Central memory CD8-positive, alpha-beta T cell (primary cell): Measurements from ENCODE around the gene PGM2L1.
"Not testable (repeated sequence)": the region's sequence is repeated elsewhere in the genome, so short reads cannot be mapped to it uniquely, and the experiment has no call there.

Experiments
- ATAC-seq: fragments of 150-1000 bp; cut with Tn5 transposase; replicated peaks from 2 replicates; pipeline ENCODE4 v1.10.0; 2022; ENCODE audit warnings: mild to moderate bottlenecking, moderate FRiP score, moderate number of reproducible peaks; ENCODE audit not compliant: poor library complexity, severe bottlenecking; ENCODE audit errors: extremely low read depth
- DNase-seq, 2 donors: peaks; one replicate each; pipeline ENCODE4 v3.0.0; 2021; ENCODE audit warnings: low spot score in 2 of 2
- H3K27ac Mint-ChIP-seq: one replicate; pipeline ENCODE4 v1.8.0; 2022; ENCODE audit warnings: low read depth, mild to moderate bottlenecking, moderate library complexity, mixed read lengths
- H3K27me3 Mint-ChIP-seq: one replicate; pipeline ENCODE4 v1.8.0; 2022; ENCODE audit warnings: mixed read lengths
- H3K36me3 Mint-ChIP-seq: one replicate; pipeline ENCODE4 v1.8.0; 2022; ENCODE audit warnings: mild to moderate bottlenecking, moderate library complexity, mixed read lengths; ENCODE audit not compliant: insufficient read depth
- H3K4me1 Mint-ChIP-seq: one replicate; pipeline ENCODE4 v1.8.0; 2022; ENCODE audit warnings: mixed read lengths
- H3K4me3 Mint-ChIP-seq: one replicate; pipeline ENCODE4 v1.8.0; 2022; ENCODE audit warnings: mild to moderate bottlenecking, moderate library complexity, mixed read lengths
- H3K9me3 Mint-ChIP-seq: one replicate; pipeline ENCODE4 v1.8.0; 2022; ENCODE audit warnings: mixed read lengths

PGM2L1 gene

DNA sequence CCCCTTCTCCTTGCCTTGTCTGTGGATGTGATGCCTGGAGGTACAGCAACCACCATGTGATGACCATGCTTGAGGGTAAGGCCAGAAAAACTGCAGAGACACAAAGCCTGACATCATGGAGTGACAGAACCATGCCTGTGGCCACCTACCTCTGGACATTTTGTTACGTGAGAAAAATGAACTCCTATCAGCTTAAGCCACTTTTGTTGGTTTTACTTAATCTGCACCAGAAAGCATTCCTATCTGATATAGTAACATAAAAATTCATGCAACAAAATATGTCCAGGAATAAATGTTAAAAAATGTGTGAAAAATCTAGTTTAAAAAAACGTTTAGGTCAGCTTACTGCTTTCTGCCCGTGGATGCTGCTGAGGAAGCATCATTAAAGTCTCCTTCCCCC lies 44.2 kb downstream of the PGM2L1 start:
- H3K27me3 Mint-ChIP-seq: no peaks in the 10 kb centered on the region
- ATAC-seq: no peak
- DNase-seq: no peak
- H3K4me3 Mint-ChIP-seq: no peak overlapping the region
- no peak overlapping the region for H3K27ac Mint-ChIP-seq
- H3K36me3 Mint-ChIP-seq: peaks cover 3% of the 10 kb centered on the region
- H3K9me3 Mint-ChIP-seq: no peaks in the 10 kb centered on the region
- no peaks in the 10 kb centered on the region for H3K4me1 Mint-ChIP-seq

- no peak for DNase-seq
- no peaks in the 10 kb centered on the region for H3K9me3 Mint-ChIP-seq
- H3K27ac Mint-ChIP-seq: no peak overlapping the region
- H3K4me1 Mint-ChIP-seq: no peaks in the 10 kb centered on the region
- H3K27me3 Mint-ChIP-seq: no peaks in the 10 kb centered on the region
- no peak overlapping the region for H3K4me3 Mint-ChIP-seq
- H3K36me3 Mint-ChIP-seq: peaks cover 9% of the 10 kb centered on the region
- no peak for ATAC-seq
These were observed 50.9 kb downstream of the PGM2L1 start for GRCh38 chr11:74347381-74347780.

- Mint-ChIP-seq H3K27ac (no peak overlapping the region), H3K36me3 (peaks cover 14% of the 10 kb centered on the region), H3K4me3 (no peak overlapping the region), H3K9me3 (no peaks in the 10 kb centered on the region), H3K27me3 (no peaks in the 10 kb centered on the region), H3K4me1 (no peaks in the 10 kb centered on the region)
- no peak for DNase-seq
- no peak for ATAC-seq
These were observed 52.8 kb downstream of the PGM2L1 start for GRCh38 chr11:74345420-74345819.

GRCh38 chr11:74341921-74342320 lies 56.3 kb downstream of the PGM2L1 start:
- Mint-ChIP-seq H3K27me3 (no peaks in the 10 kb centered on the region), H3K27ac (no peak overlapping the region)

GRCh38 chr11:74339619-74340018 lies 58.6 kb downstream of the PGM2L1 start:
- Mint-ChIP-seq H3K27me3 (no peaks in the 10 kb centered on the region), H3K27ac (no peak overlapping the region), H3K36me3 (peaks cover 13% of the 10 kb centered on the region), H3K4me3 (no peak overlapping the region), H3K9me3 (no peaks in the 10 kb centered on the region), H3K4me1 (no peaks in the 10 kb centered on the region)
- ATAC-seq (no peak), DNase-seq (no peak)

More at GRCh38 chr11:74341921-74342320, 56.3 kb downstream of the PGM2L1 start:
- H3K4me3 Mint-ChIP-seq: no peak overlapping the region
- no peaks in the 10 kb centered on the region for H3K9me3 Mint-ChIP-seq
- no peak for DNase-seq
- no peak for ATAC-seq
- H3K4me1 Mint-ChIP-seq: no peaks in the 10 kb centered on the region
- peaks cover 19% of the 10 kb centered on the region for H3K36me3 Mint-ChIP-seq

- Mint-ChIP-seq H3K27me3 (no peaks in the 10 kb centered on the region), H3K4me1 (no peaks in the 10 kb centered on the region)
These were observed 59.3 kb downstream of the PGM2L1 start for GRCh38 chr11:74338963-74339362.

DNA sequence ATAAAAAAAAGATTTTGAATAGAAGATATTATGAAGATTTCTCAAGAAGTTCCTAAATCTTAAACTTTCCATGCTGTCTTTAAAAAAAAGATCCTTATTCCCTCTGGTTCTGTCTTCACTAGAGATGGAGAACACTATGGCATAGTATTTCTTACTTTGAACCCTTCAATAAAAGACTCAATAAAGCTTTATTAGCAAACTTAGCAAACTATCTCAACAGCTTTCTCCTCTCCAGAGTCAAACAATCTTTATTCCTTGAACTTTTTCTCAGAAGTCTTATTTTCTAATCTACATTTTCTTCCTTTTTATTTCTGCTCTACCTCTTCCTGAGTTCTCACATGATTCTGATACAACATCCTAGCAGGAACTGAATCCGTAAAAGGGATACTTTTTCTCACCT lies 65.0 kb downstream of the PGM2L1 start:
- DNase-seq (no peak), ATAC-seq (no peak)
- Mint-ChIP-seq H3K9me3 (no peaks in the 10 kb centered on the region), H3K27ac (no peak overlapping the region), H3K4me1 (no peaks in the 10 kb centered on the region), H3K4me3 (no peak overlapping the region), H3K27me3 (no peaks in the 10 kb centered on the region), H3K36me3 (peaks cover 4% of the 10 kb centered on the region)

More at GRCh38 chr11:74338963-74339362, 59.3 kb downstream of the PGM2L1 start:
- DNase-seq: no peak
- Mint-ChIP-seq H3K36me3 (peaks cover 12% of the 10 kb centered on the region), H3K27ac (no peak overlapping the region), H3K4me3 (no peak overlapping the region), H3K9me3 (no peaks in the 10 kb centered on the region)
- ATAC-seq: no peak

- Mint-ChIP-seq H3K4me1 (no peaks in the 10 kb centered on the region), H3K36me3 (no peaks in the 10 kb centered on the region), H3K27me3 (no peaks in the 10 kb centered on the region), H3K9me3 (no peaks in the 10 kb centered on the region), H3K27ac (no peak overlapping the region), H3K4me3 (no peak overlapping the region)
- DNase-seq (no peak), ATAC-seq (no peak)
These were observed 65.9 kb downstream of the PGM2L1 start for GRCh38 chr11:74332291-74332690.

DNA sequence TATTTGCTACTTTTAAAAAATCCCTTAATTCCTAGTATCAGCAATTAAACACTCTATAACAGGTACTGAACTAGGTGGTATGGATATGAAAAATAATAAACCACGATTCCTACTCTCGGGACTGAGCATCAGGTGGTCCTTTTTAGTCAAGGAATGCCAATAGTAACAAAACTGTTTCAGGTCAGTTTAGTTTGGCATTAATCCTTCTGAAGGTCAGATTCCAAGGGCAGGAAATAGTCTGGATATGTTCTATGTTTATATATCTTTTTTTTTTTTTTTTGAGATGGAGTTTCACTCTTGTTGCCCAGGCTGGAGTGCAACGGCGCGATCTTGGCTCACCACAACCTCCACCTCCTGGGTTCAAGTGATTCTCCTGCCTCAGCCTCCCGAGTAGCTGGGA lies 67.2 kb downstream of the PGM2L1 start:
- not testable (repeated sequence) for H3K27ac Mint-ChIP-seq, H3K9me3 Mint-ChIP-seq

GRCh38 chr11:74330075-74330858 lies 68.0 kb downstream of the PGM2L1 start:
- no peaks in the 10 kb centered on the region for H3K27me3 Mint-ChIP-seq
- ATAC-seq: no peak
- DNase-seq: no peak

More for the DNA sequence above, 67.2 kb downstream of the PGM2L1 start:
- not testable (repeated sequence) for H3K4me1 Mint-ChIP-seq, ATAC-seq, H3K27me3 Mint-ChIP-seq, DNase-seq, H3K36me3 Mint-ChIP-seq, H3K4me3 Mint-ChIP-seq

DNA sequence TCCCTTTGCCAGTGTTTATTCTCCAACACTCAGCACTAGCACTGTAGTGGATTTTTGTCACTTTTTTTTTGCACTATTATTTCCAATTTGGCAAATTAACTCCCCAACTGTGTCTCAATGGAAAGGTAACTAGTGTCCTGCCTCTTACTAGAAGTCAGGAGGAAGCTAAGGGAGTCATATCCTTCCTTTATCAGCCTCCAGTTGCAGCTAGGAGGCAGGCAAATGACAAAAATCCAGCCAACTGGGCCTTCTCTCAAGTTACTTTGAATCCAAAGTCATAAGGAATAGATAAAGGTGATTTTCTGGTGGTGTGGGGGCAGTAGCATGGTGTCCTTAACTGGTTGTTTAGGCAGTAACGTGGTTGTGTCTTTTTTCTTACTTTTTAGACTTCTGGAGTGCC lies 71.2 kb downstream of the PGM2L1 start:
- ATAC-seq (no peak), DNase-seq (no peak)
- Mint-ChIP-seq H3K9me3 (no peaks in the 10 kb centered on the region), H3K4me1 (no peaks in the 10 kb centered on the region), H3K36me3 (no peaks in the 10 kb centered on the region), H3K4me3 (no peak overlapping the region), H3K27me3 (no peaks in the 10 kb centered on the region), H3K27ac (no peak overlapping the region)

More at GRCh38 chr11:74330075-74330858, 68.0 kb downstream of the PGM2L1 start:
- Mint-ChIP-seq H3K9me3 (no peaks in the 10 kb centered on the region), H3K36me3 (no peaks in the 10 kb centered on the region), H3K4me3 (no peak overlapping the region), H3K4me1 (no peaks in the 10 kb centered on the region), H3K27ac (no peak overlapping the region)

DNA sequence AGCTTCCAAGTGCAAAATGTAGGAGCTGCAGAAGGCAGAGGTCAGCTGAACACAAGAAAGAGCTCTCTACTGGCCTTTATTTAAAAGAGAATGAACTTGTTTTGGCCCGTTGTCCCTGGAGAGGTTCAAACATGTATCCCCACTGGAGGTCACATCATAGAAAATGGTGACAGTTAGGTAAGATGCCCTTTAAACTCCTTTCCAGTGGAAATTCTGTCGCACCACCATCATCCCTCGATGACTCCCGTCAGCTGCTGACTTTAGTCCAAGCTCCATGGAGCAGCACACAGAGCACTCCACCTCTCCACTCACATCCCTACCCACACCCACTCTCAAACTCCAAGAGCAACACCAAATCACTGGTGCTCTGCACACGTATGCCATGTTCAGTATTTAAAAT lies 71.6 kb downstream of the PGM2L1 start:
- no peak for ATAC-seq
- no peak for DNase-seq
- no peak overlapping the region for H3K27ac Mint-ChIP-seq
- H3K9me3 Mint-ChIP-seq: no peaks in the 10 kb centered on the region
- H3K27me3 Mint-ChIP-seq: no peaks in the 10 kb centered on the region
- H3K4me3 Mint-ChIP-seq: no peak overlapping the region
- H3K36me3 Mint-ChIP-seq: no peaks in the 10 kb centered on the region
- no peaks in the 10 kb centered on the region for H3K4me1 Mint-ChIP-seq
